NCI-H524 treated with DMSO at 0.1 percent for 48 hours (cell line): ENCODE results near the gene RNASE12.
A peak's percentile ranks its signal among the peaks of the same experiment; 100 is the strongest.
"Not testable (repeated sequence)": the region's sequence is repeated elsewhere in the genome, so short reads cannot be mapped to it uniquely, and the experiment has no call there.

Experiments used
- DNase-seq: peaks from one replicate; lab custom pipeline; 2025; lab: John Stamatoyannopoulos, UW

The RNASE12 gene, protein sequence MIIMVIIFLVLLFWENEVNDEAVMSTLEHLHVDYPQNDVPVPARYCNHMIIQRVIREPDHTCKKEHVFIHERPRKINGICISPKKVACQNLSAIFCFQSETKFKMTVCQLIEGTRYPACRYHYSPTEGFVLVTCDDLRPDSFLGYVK

DNA sequence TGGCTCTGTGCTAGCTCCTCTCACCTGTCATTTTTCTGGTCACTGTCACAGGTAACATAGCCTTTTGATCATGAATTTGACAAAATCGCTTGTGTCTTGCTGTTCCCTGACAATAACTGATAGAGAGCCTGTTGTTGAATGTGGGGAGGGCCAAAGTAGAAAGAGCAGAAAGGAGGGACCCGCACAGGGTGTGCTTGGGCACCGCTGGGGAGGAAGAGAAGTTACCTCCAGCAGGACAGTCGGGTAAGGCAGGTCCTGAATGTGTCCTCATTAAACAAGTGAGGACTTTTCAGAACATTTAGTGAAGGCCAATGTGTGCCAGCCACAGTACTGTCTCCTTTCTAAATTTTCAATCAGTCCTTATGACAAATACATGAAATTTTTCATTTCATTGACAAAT, at the start of gene RNASE12:
Gene RNASE12 (minus strand): TSS at position 142 of the 400 bp plus-strand sequence. CDS start 653 bp downstream, outside the sequence.
- DNase-seq = no peak

- peak; percentile 67 for DNase-seq
Observed at GRCh38 chr14:20632831-20633691, 41.9 kb upstream of the RNASE12 start.

DNA sequence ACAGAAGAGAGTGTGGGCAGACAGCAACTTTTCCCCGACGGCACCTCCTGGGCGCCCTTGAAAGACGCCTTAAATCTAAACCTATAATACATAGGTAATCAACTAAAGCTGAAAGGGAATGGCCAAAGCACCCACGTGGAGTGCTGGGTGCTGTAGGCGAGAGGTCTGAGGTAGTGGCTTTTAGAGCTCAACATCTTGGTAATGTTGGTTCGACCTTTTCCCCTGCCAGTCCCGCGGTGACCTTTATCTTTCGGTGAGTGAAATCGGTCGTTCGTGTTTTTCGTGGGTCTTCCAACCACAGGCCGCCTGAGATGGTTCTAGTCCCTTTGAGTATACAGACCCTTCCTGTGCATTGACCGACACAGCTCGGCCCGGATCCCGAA, 41.3 kb upstream of the RNASE12 start:
- no peak for DNase-seq

DNA sequence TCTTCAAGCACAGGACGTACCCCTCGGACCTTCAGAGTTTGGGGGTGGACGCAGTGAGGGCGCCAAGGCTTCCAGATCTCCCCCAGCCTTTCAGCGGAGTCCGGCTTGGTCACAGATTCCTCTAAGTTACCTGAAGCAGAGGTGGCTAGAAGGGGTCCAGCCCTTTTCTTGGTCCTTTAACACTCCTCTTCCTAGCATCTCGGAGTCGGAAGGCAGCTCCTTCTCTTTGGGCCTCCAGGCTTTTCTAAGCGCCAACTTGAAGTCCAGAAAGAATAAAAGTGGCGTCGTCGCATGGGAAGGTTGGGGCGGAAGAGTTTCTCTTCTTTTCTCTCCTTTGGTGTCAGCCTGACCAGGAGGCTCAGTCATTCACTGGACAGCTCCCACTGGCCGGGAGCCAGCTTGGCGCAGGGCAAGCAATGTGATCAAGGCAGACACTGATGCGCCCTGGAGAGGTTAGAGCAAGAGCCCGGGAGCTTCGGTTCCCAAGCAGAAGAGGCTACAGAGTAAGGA, 40.8 kb upstream of the RNASE12 start:
- DNase-seq = no peak

GRCh38 chr14:20631023-20631879, 40.1 kb upstream of the RNASE12 start:
- peak; percentile 40 for DNase-seq

GRCh38 chr14:20630340-20631022, 39.3 kb upstream of the RNASE12 start:
- DNase-seq = no peak

DNA sequence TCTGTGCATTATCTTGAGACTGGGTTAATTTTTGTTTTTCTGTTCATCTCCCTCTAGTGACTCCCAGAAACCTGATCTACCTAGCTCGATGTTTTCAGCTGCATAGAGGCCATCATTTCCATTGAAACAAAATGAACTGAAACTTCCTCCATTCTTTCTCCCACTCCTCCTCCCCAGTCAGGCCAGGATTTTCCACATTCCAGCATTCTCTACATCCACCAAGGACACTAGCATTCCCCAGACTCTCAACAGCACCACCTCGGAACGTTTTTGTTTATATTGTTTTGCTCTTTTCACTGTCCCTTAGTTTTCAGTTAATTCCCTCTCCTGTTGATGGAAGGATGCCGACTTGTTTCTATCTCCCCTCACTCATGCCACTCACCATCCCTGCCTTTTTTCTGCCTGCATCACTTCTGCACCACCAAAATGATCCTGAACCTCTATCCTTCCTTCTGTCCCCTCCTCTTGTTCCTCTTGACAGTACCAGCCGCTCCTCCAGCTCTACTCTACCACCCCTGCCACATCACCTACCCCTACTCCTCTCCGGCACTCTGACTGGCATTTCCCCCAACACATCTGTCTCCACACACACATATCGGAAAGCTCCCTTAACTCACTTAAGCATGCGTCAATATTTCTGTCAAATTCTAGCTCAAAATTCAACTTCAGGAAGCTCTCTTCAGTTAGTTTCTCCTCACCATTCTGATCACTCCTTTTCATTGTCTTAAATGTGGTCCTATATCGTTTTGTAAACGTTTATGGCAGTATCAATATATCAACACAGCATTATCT, 37.1 kb upstream of the RNASE12 start:
- DNase-seq = no peak

GRCh38 chr14:20627346-20628027, 36.3 kb upstream of the RNASE12 start:
- no peak for DNase-seq

DNA sequence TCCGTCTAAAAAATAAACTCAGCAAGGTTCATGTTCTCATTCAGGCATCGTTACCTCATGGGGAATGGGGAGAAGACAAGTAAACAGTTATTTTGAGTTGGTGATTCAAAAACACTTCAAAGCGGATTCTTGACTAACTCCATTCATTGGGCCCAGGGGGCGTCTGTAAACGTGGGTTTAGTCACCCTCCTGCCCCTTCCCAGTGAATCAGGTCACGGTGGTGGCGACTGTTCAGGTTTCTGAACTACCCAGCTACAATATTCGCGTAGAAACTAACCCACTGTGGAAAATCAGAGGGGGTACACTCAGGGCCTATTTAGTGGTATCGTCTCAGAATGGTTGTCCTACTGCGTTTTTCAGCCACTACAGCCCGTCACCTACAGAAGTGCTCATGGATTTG, 35.1 kb upstream of the RNASE12 start:
- no peak for DNase-seq

DNA sequence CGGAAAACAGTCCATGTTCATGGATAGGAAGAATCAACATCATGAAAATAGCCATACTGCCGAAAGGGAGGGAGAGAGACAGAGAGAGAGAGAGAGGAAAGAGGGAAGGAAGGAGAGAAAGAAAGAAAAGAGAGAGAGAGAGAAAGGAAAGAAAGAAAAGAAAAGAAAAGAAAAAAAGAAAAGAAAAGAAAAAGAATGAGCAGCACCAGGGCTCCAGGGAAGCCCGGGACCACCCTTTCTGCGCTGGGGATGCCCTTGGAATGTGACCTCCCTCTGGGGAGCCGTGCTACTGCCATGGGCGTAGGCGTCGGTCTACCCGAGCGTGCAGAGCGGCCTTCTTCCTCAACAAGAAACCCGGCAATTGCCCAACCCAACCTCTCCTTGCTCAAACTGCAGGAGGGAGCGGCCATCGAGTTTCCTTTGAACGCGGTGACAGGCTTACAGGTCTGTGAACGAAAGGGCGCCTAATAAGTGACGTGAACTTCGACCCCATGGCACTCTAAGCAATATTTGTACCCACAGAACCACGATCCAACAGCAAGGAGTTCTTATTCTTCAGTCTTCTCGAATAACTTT, 33.4 kb upstream of the RNASE12 start:
- DNase-seq = no peak

GRCh38 chr14:20623798-20624197, 32.6 kb upstream of the RNASE12 start:
- DNase-seq = no peak

- DNase-seq = no peak
Observed at GRCh38 chr14:20622816-20623291, 31.7 kb upstream of the RNASE12 start.

DNA sequence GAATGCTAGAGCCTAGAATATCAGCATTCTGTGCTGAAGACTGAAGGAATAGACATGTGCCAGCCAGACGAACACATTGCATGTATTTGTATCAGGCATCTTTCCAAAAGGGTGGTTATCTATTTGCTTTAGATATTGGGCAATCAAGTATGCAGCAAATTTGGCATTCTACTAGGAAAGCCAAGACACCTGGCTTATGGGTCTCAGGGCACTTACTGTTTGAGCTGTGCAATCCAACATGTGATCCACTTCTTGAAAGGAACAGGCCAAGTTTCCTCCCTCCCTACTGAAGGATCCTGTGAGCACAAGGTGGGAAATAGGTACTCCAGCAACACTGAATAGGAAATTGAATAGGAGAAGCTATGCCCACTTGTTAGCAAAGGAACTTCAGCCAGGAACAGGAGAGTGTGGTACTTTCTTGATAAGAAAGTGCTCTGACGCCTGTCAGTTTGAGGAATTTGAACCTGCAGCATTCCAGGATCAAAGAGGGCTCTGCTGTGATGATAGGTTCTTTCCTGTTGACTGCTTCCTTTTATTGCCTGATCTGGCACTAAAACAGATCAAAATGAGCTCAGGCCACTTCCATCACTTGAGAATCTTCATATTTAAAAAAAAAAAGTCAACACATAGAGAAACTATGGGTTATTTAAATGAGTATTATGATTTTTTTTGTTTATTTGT, 29.8 kb upstream of the RNASE12 start:
- no peak for DNase-seq

DNA sequence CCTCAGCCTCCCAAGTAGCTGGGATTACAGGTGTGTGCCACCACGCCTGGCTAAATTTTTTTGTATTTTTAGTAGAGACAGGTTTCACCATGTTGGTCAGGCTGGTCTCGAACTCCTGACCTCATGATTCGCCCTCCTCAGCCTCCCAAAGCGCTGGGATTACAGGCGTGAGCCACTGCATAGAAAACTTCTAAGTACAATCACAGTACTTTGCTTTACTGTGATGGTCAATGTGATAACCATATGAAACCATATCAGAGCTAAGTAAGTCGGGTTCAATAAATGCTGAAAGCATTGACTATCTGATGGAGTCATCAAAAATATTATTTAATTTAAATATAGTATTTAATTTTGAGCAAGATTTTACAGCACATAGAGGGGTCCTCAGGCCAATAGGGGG, 28.5 kb upstream of the RNASE12 start:
- DNase-seq = not testable (repeated sequence)

- no peak for DNase-seq
Observed at GRCh38 chr14:20618271-20618749, 27.1 kb upstream of the RNASE12 start.

DNA sequence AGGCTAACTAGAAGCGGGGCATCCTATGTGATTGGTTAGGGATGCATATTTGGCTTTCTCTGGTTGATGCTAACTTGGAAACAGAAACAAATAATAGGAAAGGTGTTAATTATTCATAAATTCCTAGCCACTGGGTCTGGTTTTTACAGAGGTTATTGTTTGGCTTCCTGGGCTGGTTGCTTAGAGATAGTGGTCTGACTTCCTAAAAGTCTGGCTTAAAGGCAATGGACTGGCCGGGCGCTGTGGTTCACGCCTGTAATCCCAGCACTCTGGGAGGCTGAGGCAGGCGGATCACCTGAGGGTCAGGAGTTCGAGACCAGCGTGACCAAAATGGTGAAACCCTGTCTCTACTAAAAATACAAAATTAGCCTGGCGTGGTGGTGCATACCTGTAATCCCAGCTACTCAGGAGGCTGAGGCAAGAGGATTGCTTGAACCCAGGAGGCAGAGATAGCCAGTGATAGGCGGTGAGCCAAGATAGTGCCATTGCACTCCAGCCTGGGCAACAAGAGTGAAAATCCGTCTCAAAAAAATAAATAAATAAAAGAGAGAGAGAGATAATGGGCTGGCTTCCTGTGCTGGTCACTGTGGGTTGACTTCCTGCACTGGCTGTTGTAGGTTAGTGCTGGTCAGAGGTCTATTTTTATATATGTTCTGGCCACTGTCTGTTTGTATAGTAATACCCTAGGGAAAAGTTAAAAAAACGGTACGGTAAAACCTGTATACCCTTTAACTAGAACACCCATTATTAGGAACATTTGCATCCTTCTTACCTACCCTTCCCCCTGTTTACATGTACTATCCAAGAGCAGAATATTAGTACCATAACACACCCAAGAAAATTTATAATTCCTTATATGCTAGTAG, 26.2 kb upstream of the RNASE12 start:
- DNase-seq = no peak

GRCh38 chr14:20615996-20616395, 24.8 kb upstream of the RNASE12 start:
- no peak for DNase-seq
